ENCODE data around the gene TAS1R1. TPM values are rescaled to one million over a fixed set of nuclear protein-coding genes. Genes with fewer than 3 reads are reported as not detected.

The TAS1R1 gene
- 0.01 TPM for polyA plus RNA-seq (2013, experiment 1 of 2)
- 0.04 TPM for polyA plus RNA-seq (2013, experiment 2 of 2)

- Histone ChIP-seq H3K18ac (ENCODE audit: low read length) (no peak within 1 kb of the TSS), H2AK5ac (ENCODE audit: low read length) (no peak within 1 kb of the TSS), H3K27me3 (ENCODE audit: insufficient read depth, low read length, poor library complexity) (no peaks in the 10 kb centered on the region), H3K56ac (ENCODE audit: low read length) (peak within 1 kb of the TSS; percentile 95), H3K23ac (ENCODE audit: low read length) (no peak within 1 kb of the TSS), H3K27ac (ENCODE audit: low read depth, low read length) (peak within 1 kb of the TSS; percentile 36), H4K8ac (ENCODE audit: low read depth, low read length) (no peak within 1 kb of the TSS), H3K4ac (ENCODE audit: low read depth, low read length) (peak within 1 kb of the TSS; percentile 49), H3K4me3 (ENCODE audit: low read length) (peak within 1 kb of the TSS; percentile 93), H2BK15ac (replicated peaks; ENCODE audit: low read depth) (no peak within 1 kb of the TSS), H3K4me2 (ENCODE audit: low read length) (no peak within 1 kb of the TSS), H2BK120ac (ENCODE audit: low read depth, low read length) (no peak within 1 kb of the TSS), H3K9ac (ENCODE audit: low read length) (peak within 1 kb of the TSS; percentile 91), H3K4me1 (ENCODE audit: control insufficient read depth, low read depth, low read length) (peaks cover 3% of the 10 kb centered on the region), H3K36me3 (ENCODE audit: control insufficient read depth, insufficient read depth, low read length) (peaks cover 3% of the 10 kb centered on the region), H3K79me1 (ENCODE audit: low read length) (peaks cover 9% of the 10 kb centered on the region), H3K79me2 (ENCODE audit: control insufficient read depth, insufficient read depth, low read length) (peaks cover 12% of the 10 kb centered on the region), H2BK5ac (ENCODE audit: low read length) (no peak within 1 kb of the TSS), H4K5ac (ENCODE audit: low read length) (peak within 1 kb of the TSS; percentile 93)
- DNase-seq = no peak
- no CpG with 5 or more reads among the region's 19 CpGs for WGBS (ENCODE audit: extremely low coverage, insufficient coverage, low lambda C conversion rate)
Observed at GRCh38 chr1:6554907-6555778, at the start of gene TAS1R1. TAS1R1 (plus strand) TSS chr1:6555307; CDS start chr1:6555374, 67 bp downstream.

- Histone ChIP-seq H3K4ac (ENCODE audit: low read depth, low read length) (no peak overlapping the region), H3K79me2 (ENCODE audit: control insufficient read depth, insufficient read depth, low read length) (no peaks in the 10 kb centered on the region), H2BK120ac (ENCODE audit: low read depth, low read length) (no peak overlapping the region), H2BK15ac (replicated peaks; ENCODE audit: low read depth) (no peak overlapping the region), H3K4me1 (ENCODE audit: control insufficient read depth, low read depth, low read length) (no peaks in the 10 kb centered on the region), H2AK5ac (ENCODE audit: low read length) (no peak overlapping the region), H4K5ac (ENCODE audit: low read length) (no peak overlapping the region), H3K23ac (ENCODE audit: low read length) (no peak overlapping the region), H2BK5ac (ENCODE audit: low read length) (no peak overlapping the region), H3K4me2 (ENCODE audit: low read length) (no peak overlapping the region), H3K4me3 (ENCODE audit: low read length) (no peak overlapping the region), H3K56ac (ENCODE audit: low read length) (no peak overlapping the region), H3K27ac (ENCODE audit: low read depth, low read length) (no peak overlapping the region), H3K79me1 (ENCODE audit: low read length) (no peaks in the 10 kb centered on the region), H3K18ac (ENCODE audit: low read length) (no peak overlapping the region), H3K27me3 (ENCODE audit: insufficient read depth, low read length, poor library complexity) (no peaks in the 10 kb centered on the region), H3K9ac (ENCODE audit: low read length) (no peak overlapping the region), H4K8ac (ENCODE audit: low read depth, low read length) (no peak overlapping the region), H3K36me3 (ENCODE audit: control insufficient read depth, insufficient read depth, low read length) (no peaks in the 10 kb centered on the region)
- no CpG with 5 or more reads among the region's 31 CpGs for WGBS (ENCODE audit: extremely low coverage, insufficient coverage, low lambda C conversion rate)
- no peak for DNase-seq
Observed at GRCh38 chr1:6505367-6506209, 49.5 kb upstream of the TAS1R1 start.

GRCh38 chr1:6506210-6507036 lies 48.7 kb upstream of the TAS1R1 start:
- no peak overlapping the region for H2AK5ac ChIP-seq (ENCODE audit: low read length)
- no peak overlapping the region for H3K4me3 ChIP-seq (ENCODE audit: low read length)
- H3K79me1 ChIP-seq (ENCODE audit: low read length) = no peaks in the 10 kb centered on the region
- H3K36me3 ChIP-seq (ENCODE audit: control insufficient read depth, insufficient read depth, low read length) = no peaks in the 10 kb centered on the region
- H4K8ac ChIP-seq (ENCODE audit: low read depth, low read length) = no peak overlapping the region
- H3K4me2 ChIP-seq (ENCODE audit: low read length) = no peak overlapping the region
- no peaks in the 10 kb centered on the region for H3K4me1 ChIP-seq (ENCODE audit: control insufficient read depth, low read depth, low read length)
- no peak overlapping the region for H3K23ac ChIP-seq (ENCODE audit: low read length)
- no peak overlapping the region for H4K5ac ChIP-seq (ENCODE audit: low read length)
- H3K56ac ChIP-seq (ENCODE audit: low read length) = no peak overlapping the region
- H3K79me2 ChIP-seq (ENCODE audit: control insufficient read depth, insufficient read depth, low read length) = no peaks in the 10 kb centered on the region
- no peak overlapping the region for H3K27ac ChIP-seq (ENCODE audit: low read depth, low read length)
- no CpG with 5 or more reads among the region's 31 CpGs for WGBS (ENCODE audit: extremely low coverage, insufficient coverage, low lambda C conversion rate)
- H3K4ac ChIP-seq (ENCODE audit: low read depth, low read length) = no peak overlapping the region
- H3K18ac ChIP-seq (ENCODE audit: low read length) = no peak overlapping the region
- no peak for DNase-seq
- H3K9ac ChIP-seq (ENCODE audit: low read length) = no peak overlapping the region
- H2BK120ac ChIP-seq (ENCODE audit: low read depth, low read length) = no peak overlapping the region
- H2BK15ac ChIP-seq (replicated peaks; ENCODE audit: low read depth) = no peak overlapping the region
- H2BK5ac ChIP-seq (ENCODE audit: low read length) = no peak overlapping the region
- H3K27me3 ChIP-seq (ENCODE audit: insufficient read depth, low read length, poor library complexity) = no peaks in the 10 kb centered on the region

- H3K27ac ChIP-seq (ENCODE audit: low read depth, low read length) = no peak overlapping the region
- no peaks in the 10 kb centered on the region for H3K36me3 ChIP-seq (ENCODE audit: control insufficient read depth, insufficient read depth, low read length)
- WGBS (ENCODE audit: extremely low coverage, insufficient coverage, low lambda C conversion rate) = no CpG with 5 or more reads among the region's 7 CpGs
- no peaks in the 10 kb centered on the region for H3K4me1 ChIP-seq (ENCODE audit: control insufficient read depth, low read depth, low read length)
- H3K4ac ChIP-seq (ENCODE audit: low read depth, low read length) = no peak overlapping the region
- H4K8ac ChIP-seq (ENCODE audit: low read depth, low read length) = no peak overlapping the region
- H3K56ac ChIP-seq (ENCODE audit: low read length) = no peak overlapping the region
- no peak overlapping the region for H3K4me2 ChIP-seq (ENCODE audit: low read length)
- no peak overlapping the region for H2BK5ac ChIP-seq (ENCODE audit: low read length)
- H2BK120ac ChIP-seq (ENCODE audit: low read depth, low read length) = no peak overlapping the region
- H3K18ac ChIP-seq (ENCODE audit: low read length) = no peak overlapping the region
- no peak overlapping the region for H3K4me3 ChIP-seq (ENCODE audit: low read length)
- no peaks in the 10 kb centered on the region for H3K27me3 ChIP-seq (ENCODE audit: insufficient read depth, low read length, poor library complexity)
- no peak overlapping the region for H3K9ac ChIP-seq (ENCODE audit: low read length)
- no peaks in the 10 kb centered on the region for H3K79me1 ChIP-seq (ENCODE audit: low read length)
- H2AK5ac ChIP-seq (ENCODE audit: low read length) = no peak overlapping the region
- no peak for DNase-seq
- H3K79me2 ChIP-seq (ENCODE audit: control insufficient read depth, insufficient read depth, low read length) = no peaks in the 10 kb centered on the region
- no peak overlapping the region for H2BK15ac ChIP-seq (replicated peaks; ENCODE audit: low read depth)
- H3K23ac ChIP-seq (ENCODE audit: low read length) = no peak overlapping the region
- H4K5ac ChIP-seq (ENCODE audit: low read length) = no peak overlapping the region
Observed at GRCh38 chr1:6507037-6507428, 48.1 kb upstream of the TAS1R1 start.

GRCh38 chr1:6507461-6507911 lies 47.6 kb upstream of the TAS1R1 start:
- Histone ChIP-seq H3K18ac (ENCODE audit: low read length) (no peak overlapping the region), H3K4ac (ENCODE audit: low read depth, low read length) (no peak overlapping the region), H3K79me2 (ENCODE audit: control insufficient read depth, insufficient read depth, low read length) (no peaks in the 10 kb centered on the region), H2BK15ac (replicated peaks; ENCODE audit: low read depth) (no peak overlapping the region), H3K4me3 (ENCODE audit: low read length) (no peak overlapping the region), H2BK5ac (ENCODE audit: low read length) (no peak overlapping the region), H3K4me2 (ENCODE audit: low read length) (no peak overlapping the region), H3K36me3 (ENCODE audit: control insufficient read depth, insufficient read depth, low read length) (no peaks in the 10 kb centered on the region), H3K4me1 (ENCODE audit: control insufficient read depth, low read depth, low read length) (no peaks in the 10 kb centered on the region), H3K27me3 (ENCODE audit: insufficient read depth, low read length, poor library complexity) (no peaks in the 10 kb centered on the region), H3K56ac (ENCODE audit: low read length) (no peak overlapping the region), H4K5ac (ENCODE audit: low read length) (no peak overlapping the region), H2BK120ac (ENCODE audit: low read depth, low read length) (no peak overlapping the region), H3K9ac (ENCODE audit: low read length) (no peak overlapping the region), H4K8ac (ENCODE audit: low read depth, low read length) (no peak overlapping the region), H3K79me1 (ENCODE audit: low read length) (no peaks in the 10 kb centered on the region), H3K27ac (ENCODE audit: low read depth, low read length) (no peak overlapping the region), H2AK5ac (ENCODE audit: low read length) (no peak overlapping the region), H3K23ac (ENCODE audit: low read length) (no peak overlapping the region)
- WGBS (ENCODE audit: extremely low coverage, insufficient coverage, low lambda C conversion rate) = no CpG with 5 or more reads among the region's 12 CpGs
- no peak for DNase-seq
